Smooth muscle cell (in vitro differentiated cells): ENCODE results near the gene TRPV4. TPM values are rescaled to one million over a fixed set of nuclear protein-coding genes. Genes with fewer than 3 reads are reported as not detected.
A peak's percentile ranks its signal among the peaks of the same experiment; 100 is the strongest.

ENCODE experiments used
- DNase-seq: peaks from one replicate; lab custom pipeline; 2025; ENCODE audit not compliant: unreplicated experiment; lab: John Stamatoyannopoulos, UW
- H2AFZ ChIP-seq: fragments of 200-600 bp; sonication (generic); 2 replicates; pipeline ENCODE4 v1.6.0; 2016; ENCODE audit warnings: antibody characterized with exemption, low read depth, mild to moderate bottlenecking
- H3F3A ChIP-seq: fragments of 200-600 bp; sonication (generic); 2 replicates; pipeline ENCODE4 v1.6.0; 2017; ENCODE audit warnings: antibody characterized with exemption, low read depth
- H3K27ac ChIP-seq: fragments of 200-600 bp; sonication (generic); 2 replicates; pipeline ENCODE4 v1.5.1; 2016; ENCODE audit warnings: low read depth, mild to moderate bottlenecking
- H3K27me3 ChIP-seq: fragments of 200-600 bp; sonication (generic); 2 replicates; pipeline ENCODE4 v1.6.1; 2016; ENCODE audit warnings: low read depth, mild to moderate bottlenecking
- H3K36me3 ChIP-seq: fragments of 200-600 bp; sonication (generic); 2 replicates; pipeline ENCODE4 v1.5.1; 2016; ENCODE audit warnings: low read depth
- H3K4me1 ChIP-seq: fragments of 200-600 bp; sonication (generic); 2 replicates; pipeline ENCODE4 v1.5.1; 2016; ENCODE audit warnings: low read depth
- H3K4me2 ChIP-seq: fragments of 200-600 bp; sonication (generic); 2 replicates; pipeline ENCODE4 v1.6.0; 2016; ENCODE audit warnings: mild to moderate bottlenecking
- H3K4me3 ChIP-seq: fragments of 200-600 bp; sonication (generic); 2 replicates; pipeline ENCODE4 v1.5.1; 2016; ENCODE audit warnings: mild to moderate bottlenecking
- H3K79me2 ChIP-seq: fragments of 200-600 bp; sonication (generic); 2 replicates; pipeline ENCODE4 v1.6.0; 2016; ENCODE audit warnings: low read depth, mild to moderate bottlenecking
- H3K9ac ChIP-seq: fragments of 200-600 bp; sonication (generic); 2 replicates; pipeline ENCODE4 v1.6.0; 2016; ENCODE audit warnings: low read depth
- H3K9me3 ChIP-seq: fragments of 200-600 bp; sonication (generic); replicated peaks from 2 replicates; pipeline ENCODE4 v1.5.1; 2016; ENCODE audit warnings: low read depth
- H4K20me1 ChIP-seq: fragments of 200-600 bp; sonication (generic); 2 replicates; pipeline ENCODE4 v1.6.0; 2016; ENCODE audit warnings: low read depth
- WGBS: methylation state at CpG from one replicate; pipeline ENCODE4 v1.1.7; 2016; ENCODE audit warnings: low lambda C conversion rate; 5-methylcytosine and 5-hydroxymethylcytosine counted together
- polyA plus RNA-seq: library from polyadenylated mRNA; unstranded; fragments of >200 nt; fragmentation: Nextera tagmentation; extraction: Ambion mirVana; gene quantifications from 2 replicates; pipeline ENCODE4 v1.2.1, GENCODE V29; 2016
- total RNA-seq: library from RNA; depleted of rRNA; stranded (reverse); fragments of >200 nt; gene quantifications from 2 replicates; pipeline ENCODE4 v1.2.3, GENCODE V29; 2014
- TF ChIP-seq, protein P1 (sequence below): fragments of 200-600 bp; sonication (generic); IDR thresholded peaks from 2 replicates; pipeline ENCODE4 v1.5.1; 2017; ENCODE audit warnings: borderline replicate concordance, mild to moderate bottlenecking, antibody characterized with exemption; ENCODE audit not compliant: insufficient read depth, poor library complexity, severe bottlenecking

The TRPV4 gene
- total and polyA plus RNA-seq, 2 experiments from 2014 or later = 1.5 to 1.9 TPM

DNA sequence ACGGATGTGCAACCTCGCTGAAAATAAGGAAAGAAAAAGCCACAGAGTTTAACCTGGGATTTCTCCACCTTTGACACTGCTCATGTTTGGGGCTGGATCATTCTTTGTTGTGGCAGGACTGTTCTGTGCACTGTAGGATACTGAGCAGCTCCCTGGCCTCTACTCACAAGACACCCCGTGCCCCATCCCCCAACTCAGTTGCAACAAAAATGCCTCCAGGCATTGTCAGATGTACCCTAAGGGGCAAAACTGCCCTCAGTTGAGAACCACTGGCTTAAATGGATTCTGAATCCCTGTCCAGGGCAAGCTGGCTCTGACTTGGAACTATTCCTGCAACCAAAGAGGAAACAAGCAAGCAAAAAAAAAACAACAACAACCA, 45.0 kb upstream of the TRPV4 start:
- Histone ChIP-seq H3K9me3 (no peaks in the 10 kb centered on the region), H3K4me2 (peak overlapping the region; percentile 86), H3K4me3 (no peak overlapping the region), H3K36me3 (no peaks in the 10 kb centered on the region), H4K20me1 (peaks cover 59% of the 10 kb centered on the region), H3K27me3 (no peaks in the 10 kb centered on the region), H3K79me2 (peaks cover 33% of the 10 kb centered on the region), H3K27ac (no peak overlapping the region), H3F3A (no peaks in the 10 kb centered on the region), H2AFZ (no peak overlapping the region), H3K9ac (no peak overlapping the region), H3K4me1 (peaks cover 17% of the 10 kb centered on the region)
- TF ChIP-seq, protein P1, sequence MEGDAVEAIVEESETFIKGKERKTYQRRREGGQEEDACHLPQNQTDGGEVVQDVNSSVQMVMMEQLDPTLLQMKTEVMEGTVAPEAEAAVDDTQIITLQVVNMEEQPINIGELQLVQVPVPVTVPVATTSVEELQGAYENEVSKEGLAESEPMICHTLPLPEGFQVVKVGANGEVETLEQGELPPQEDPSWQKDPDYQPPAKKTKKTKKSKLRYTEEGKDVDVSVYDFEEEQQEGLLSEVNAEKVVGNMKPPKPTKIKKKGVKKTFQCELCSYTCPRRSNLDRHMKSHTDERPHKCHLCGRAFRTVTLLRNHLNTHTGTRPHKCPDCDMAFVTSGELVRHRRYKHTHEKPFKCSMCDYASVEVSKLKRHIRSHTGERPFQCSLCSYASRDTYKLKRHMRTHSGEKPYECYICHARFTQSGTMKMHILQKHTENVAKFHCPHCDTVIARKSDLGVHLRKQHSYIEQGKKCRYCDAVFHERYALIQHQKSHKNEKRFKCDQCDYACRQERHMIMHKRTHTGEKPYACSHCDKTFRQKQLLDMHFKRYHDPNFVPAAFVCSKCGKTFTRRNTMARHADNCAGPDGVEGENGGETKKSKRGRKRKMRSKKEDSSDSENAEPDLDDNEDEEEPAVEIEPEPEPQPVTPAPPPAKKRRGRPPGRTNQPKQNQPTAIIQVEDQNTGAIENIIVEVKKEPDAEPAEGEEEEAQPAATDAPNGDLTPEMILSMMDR = no peak
- no peak for DNase-seq
- 84% methylated on average over 3 of the region's 3 CpGs for WGBS

DNA sequence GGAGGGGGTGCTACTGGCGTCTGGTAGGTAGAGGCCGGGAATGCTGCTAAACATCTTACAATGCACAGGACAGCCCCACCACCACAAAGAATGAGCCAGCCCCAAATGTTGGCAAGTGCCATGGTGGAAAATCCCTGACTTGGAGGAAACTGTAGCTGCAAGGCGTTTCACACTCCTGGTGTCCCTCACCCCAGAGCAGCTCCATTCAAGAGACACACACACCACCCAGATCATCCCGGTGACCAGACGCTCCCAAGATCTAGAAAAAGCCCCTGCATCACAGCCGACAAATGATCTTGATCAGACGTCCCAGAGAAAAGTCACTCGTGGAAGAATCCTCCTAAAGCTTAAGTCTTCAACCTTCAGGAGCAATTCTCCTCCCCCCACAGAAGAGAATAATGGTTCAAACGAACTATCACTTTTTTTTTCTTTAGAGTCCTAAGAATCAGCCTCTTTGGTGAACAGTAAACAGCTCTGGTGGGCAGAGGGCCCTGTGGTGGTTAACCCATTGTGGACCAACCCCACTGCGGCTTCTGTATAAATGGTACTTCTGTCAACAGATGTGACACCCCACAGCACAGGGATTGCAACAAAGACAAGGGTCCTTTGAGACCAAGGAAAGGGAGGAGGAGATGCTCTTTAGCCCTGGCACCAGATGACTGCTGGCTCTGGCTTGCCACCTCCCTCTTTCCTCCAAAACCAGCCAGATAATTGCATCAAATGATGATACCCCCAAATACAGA, 44.5 kb upstream of the TRPV4 start:
- no peak overlapping the region for H3K9ac ChIP-seq
- DNase-seq = no peak

DNA sequence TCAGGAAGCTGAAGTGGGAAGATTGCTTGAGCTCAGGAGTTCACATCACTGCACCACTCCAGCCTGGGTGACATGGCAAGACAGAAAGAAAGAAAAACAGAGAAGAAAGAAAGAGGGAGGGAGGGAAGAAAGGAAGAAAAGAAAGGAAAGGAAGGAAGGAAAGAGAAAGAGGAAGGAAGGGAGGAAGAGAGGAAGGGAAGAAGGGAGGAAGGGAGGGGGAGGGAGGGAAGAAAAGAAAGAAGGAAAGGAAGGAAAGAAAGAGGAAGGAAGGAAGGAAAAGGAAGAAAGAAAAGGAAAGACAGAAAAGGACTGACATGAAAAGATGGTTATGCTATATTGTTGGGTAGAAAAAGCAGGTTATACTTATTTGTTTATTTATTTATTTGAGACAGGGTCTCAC, 43.2 kb upstream of the TRPV4 start:
- H3K9me3 ChIP-seq = no peaks in the 10 kb centered on the region
- DNase-seq = no peak
- peaks cover 17% of the 10 kb centered on the region for H3K4me1 ChIP-seq
- TF ChIP-seq, protein P1 = no peak
- H3K36me3 ChIP-seq = no peaks in the 10 kb centered on the region
- no peak overlapping the region for H3K27ac ChIP-seq
- no peaks in the 10 kb centered on the region for H3F3A ChIP-seq
- no peaks in the 10 kb centered on the region for H3K27me3 ChIP-seq
- peaks cover 77% of the 10 kb centered on the region for H4K20me1 ChIP-seq
- no peak overlapping the region for H3K9ac ChIP-seq
- H3K4me2 ChIP-seq = no peak overlapping the region
- H3K79me2 ChIP-seq = peaks cover 33% of the 10 kb centered on the region
- H3K4me3 ChIP-seq = no peak overlapping the region
- no peak overlapping the region for H2AFZ ChIP-seq

More for the DNA sequence above, 44.5 kb upstream of the TRPV4 start:
- Histone ChIP-seq H3K4me3 (no peak overlapping the region), H3K4me2 (no peak overlapping the region), H3K79me2 (peaks cover 33% of the 10 kb centered on the region), H3K9me3 (no peaks in the 10 kb centered on the region), H3K36me3 (no peaks in the 10 kb centered on the region), H3K27ac (no peak overlapping the region), H3K4me1 (peaks cover 17% of the 10 kb centered on the region), H3F3A (no peaks in the 10 kb centered on the region), H2AFZ (no peak overlapping the region), H4K20me1 (peaks cover 64% of the 10 kb centered on the region), H3K27me3 (no peaks in the 10 kb centered on the region)
- TF ChIP-seq, protein P1 = no peak
- WGBS = 54% methylated on average over 10 of the region's 10 CpGs

DNA sequence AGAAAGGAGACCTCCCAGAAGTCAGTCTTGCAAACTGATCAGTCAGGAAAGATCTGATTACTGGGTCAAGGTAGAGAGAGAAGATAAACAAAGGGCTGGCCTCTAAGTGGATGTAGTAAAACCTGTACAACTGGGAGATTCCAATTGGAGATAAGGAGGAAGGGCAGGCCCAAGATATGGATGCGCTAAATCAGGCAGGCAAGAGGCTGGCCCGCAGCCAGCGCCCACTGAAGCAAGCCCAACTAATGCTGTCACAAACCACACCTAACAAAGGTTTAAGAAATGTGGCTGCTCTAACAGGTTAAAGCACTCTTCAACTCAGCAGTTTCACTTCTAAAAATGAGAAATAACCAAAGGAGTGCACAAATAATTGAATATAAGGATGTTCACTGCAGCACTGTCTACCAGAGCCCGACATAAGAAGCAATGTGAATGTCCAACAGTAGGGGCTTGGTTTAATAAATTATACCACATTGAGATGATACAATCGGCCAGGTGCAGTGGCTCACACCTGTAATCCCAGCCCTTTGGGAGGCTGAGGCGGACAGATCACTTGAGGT, 42.5 kb upstream of the TRPV4 start:
- WGBS = 87% methylated on average over 6 of the region's 6 CpGs
- H3K9ac ChIP-seq = no peak overlapping the region
- TF ChIP-seq, protein P1 = no peak
- H3K4me3 ChIP-seq = no peak overlapping the region
- peaks cover 14% of the 10 kb centered on the region for H3K4me1 ChIP-seq
- peaks cover 33% of the 10 kb centered on the region for H3K79me2 ChIP-seq
- H3K27me3 ChIP-seq = no peaks in the 10 kb centered on the region
- no peak overlapping the region for H3K4me2 ChIP-seq
- no peak for DNase-seq
- no peaks in the 10 kb centered on the region for H3K9me3 ChIP-seq
- H3K27ac ChIP-seq = no peak overlapping the region
- no peaks in the 10 kb centered on the region for H3F3A ChIP-seq
- no peak overlapping the region for H2AFZ ChIP-seq
- H3K36me3 ChIP-seq = no peaks in the 10 kb centered on the region
- peaks cover 85% of the 10 kb centered on the region for H4K20me1 ChIP-seq
